ENCODE results near the gene PROB1. TPM values are rescaled to one million over a fixed set of nuclear protein-coding genes. Genes with fewer than 3 reads are reported as not detected.

Gene PROB1
- total and polyA plus RNA-seq, 2 of the 13 experiments (the other 11 are each of a cell fraction or from before 2014, with no cell fraction given) = 0.69 to 1.1 TPM

GRCh38 chr5:139439013-139439903, 44.4 kb upstream of the PROB1 start, which contains the start of gene DNAJC18 (continued):
- TF ChIP-seq DMTF1 (CRISPR knock-in tag; IDR thresholded peaks at IDR 0.05) (no peak), ZNF33A (CRISPR knock-in tag; IDR thresholded peaks at IDR 0.05; ENCODE audit: borderline replicate concordance) (no peak; the same call in 1 of the 2 replicates), ARNT (IDR thresholded peaks at IDR 0.05) (no peak), POLR2A (IDR thresholded peaks at IDR 0.05; ENCODE audit: insufficient read depth in 1 of 2, low read depth in 2 of 2, low read length in 2 of 2) (peak; percentile 35 to 80; a peak in 3 of 4 replicates), ZFP82 (CRISPR knock-in tag; IDR thresholded peaks at IDR 0.05; ENCODE audit: borderline replicate concordance) (no peak), HDAC1 (CRISPR knock-in tag; IDR thresholded peaks at IDR 0.05) (peak; percentile 74; the same call in 1 of the 2 replicates), ZNF607 (CRISPR knock-in tag; IDR thresholded peaks at IDR 0.05; ENCODE audit: borderline replicate concordance) (peak; percentile 56; the same call in 1 of the 2 replicates), PREB (CRISPR knock-in tag; IDR thresholded peaks at IDR 0.05) (no peak), FOXC1 (CRISPR knock-in tag; IDR thresholded peaks at IDR 0.05; ENCODE audit: borderline replicate concordance) (no peak), ZBTB40 (IDR thresholded peaks at IDR 0.05) (no peak), ZBTB40 (CRISPR knock-in tag; IDR thresholded peaks at IDR 0.05) (peak; percentile 28; the same call in 1 of the 2 replicates), KDM5A (IDR thresholded peaks at IDR 0.05; ENCODE audit: borderline replicate concordance, low read length) (peak; percentile 59; the same call in 1 of the 2 replicates), ZNF264 (CRISPR knock-in tag; IDR thresholded peaks at IDR 0.05) (no peak), ZNF205 (CRISPR knock-in tag; IDR thresholded peaks at IDR 0.05) (no peak), ZKSCAN5 (CRISPR knock-in tag; IDR thresholded peaks at IDR 0.05) (no peak), TEAD2 (CRISPR knock-in tag; IDR thresholded peaks at IDR 0.05) (no peak)
